IPS DF 4.7 (cell line): ENCODE results near the gene OR52N5.

Experiments used
- DNase-seq: peaks from one replicate; pipeline ENCODE4 v3.0.0-alpha.2; 2013; ENCODE audit warnings: low spot score; ENCODE audit errors: extremely low read depth

The OR52N5 gene

DNA sequence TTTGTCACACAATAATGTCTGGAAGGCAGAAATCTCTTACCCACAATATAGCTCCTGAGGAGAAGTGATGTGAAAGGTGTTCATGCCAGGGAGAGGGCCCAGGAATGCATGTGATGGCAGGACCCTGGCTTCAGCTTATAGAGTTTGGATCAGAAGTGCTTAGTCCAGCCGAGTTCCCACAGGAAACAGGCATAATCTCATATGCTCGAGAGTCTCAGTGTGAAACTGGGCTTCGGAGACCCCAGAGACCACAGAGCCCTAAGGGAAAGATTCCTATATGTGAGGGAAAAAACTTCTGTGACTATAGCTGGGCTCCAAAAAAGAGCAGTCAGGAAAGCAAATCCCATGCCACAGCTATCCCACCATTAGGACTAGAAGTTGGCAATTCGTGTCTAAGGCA, at the start of gene OR52N5:
TSS of gene OR52N5 (minus strand) at position 101 of the 400 bp plus-strand sequence. CDS start 4,721 bp downstream, outside the sequence.
- no peak for DNase-seq

GRCh38 chr11:5831196-5831829, 48.2 kb upstream of the OR52N5 start:
- peak; percentile 14 for DNase-seq

- DNase-seq = no peak
Observed at GRCh38 chr11:5818245-5818886, 35.2 kb upstream of the OR52N5 start.

GRCh38 chr11:5815534-5815933, 32.4 kb upstream of the OR52N5 start:
- DNase-seq = no peak

- DNase-seq = no peak
Observed at GRCh38 chr11:5809905-5810795, 27.0 kb upstream of the OR52N5 start.

GRCh38 chr11:5809122-5809519, 26.0 kb upstream of the OR52N5 start:
- DNase-seq = no peak

DNA sequence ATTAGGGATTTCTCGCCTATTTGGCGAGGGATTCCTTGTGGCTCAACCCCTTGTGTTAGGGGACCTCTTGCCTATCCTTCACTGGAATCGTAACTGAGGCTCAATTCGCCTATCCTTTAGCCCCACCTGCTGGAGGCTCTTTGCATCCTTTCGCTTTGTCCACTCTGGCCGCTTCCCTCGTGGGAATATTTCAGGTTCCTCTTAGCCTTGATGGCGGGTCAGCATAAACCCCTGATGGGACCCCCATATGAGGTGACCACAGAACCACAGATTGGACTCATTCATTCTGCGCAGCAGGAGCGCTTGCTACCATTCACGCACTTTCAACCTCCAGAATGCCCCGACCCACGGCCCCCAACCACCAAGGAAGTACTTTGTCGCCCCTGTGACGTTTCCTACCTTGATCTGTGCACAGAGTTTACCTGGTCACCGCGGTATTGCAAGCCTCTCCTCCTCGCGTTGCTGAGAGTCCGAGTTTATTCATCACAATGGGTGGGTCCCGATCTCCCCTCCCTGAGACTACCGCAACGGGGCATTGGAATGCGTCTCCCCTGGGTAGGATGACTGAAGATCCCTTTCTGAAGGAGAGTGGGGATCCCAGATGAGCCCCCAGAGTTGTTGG, 25.5 kb upstream of the OR52N5 start, which contains the start of gene OR52N2:
TSS of gene OR52N2 (plus strand) at position 425 of the 622 bp plus-strand sequence. CDS start 11,412 bp downstream, outside the sequence.
- DNase-seq = peak; percentile 60

- DNase-seq = peak; percentile 11
Observed at GRCh38 chr11:5807580-5807979, 24.4 kb upstream of the OR52N5 start.

GRCh38 chr11:5803982-5804381, 20.8 kb upstream of the OR52N5 start:
- DNase-seq = no peak

- DNase-seq = no peak
Observed at GRCh38 chr11:5796541-5796940, 13.4 kb upstream of the OR52N5 start.

DNA sequence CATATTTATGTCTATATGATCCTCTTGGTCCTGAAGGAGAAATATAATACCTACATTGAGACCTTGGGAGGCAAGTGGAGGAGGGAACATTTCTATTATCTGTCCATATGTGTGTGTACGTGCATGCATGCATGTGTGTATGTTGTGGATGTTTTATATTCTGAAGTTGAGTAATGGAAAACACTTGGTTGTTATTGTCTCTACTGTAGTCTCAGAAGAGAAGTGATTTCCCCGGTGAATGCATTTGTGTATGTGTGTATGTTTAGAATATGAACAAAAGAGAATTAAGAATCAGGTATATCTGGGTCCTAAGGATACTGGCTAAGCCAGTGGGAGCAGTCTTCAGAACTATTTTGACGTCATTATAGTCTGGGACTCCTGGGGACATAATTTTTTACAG, 8.0 kb upstream of the OR52N5 start, which contains the start of gene OR52N1:
TSS of gene OR52N1 (minus strand) at position 101 of the 400 bp plus-strand sequence. CDS start 2,449 bp downstream, outside the sequence.
- DNase-seq = no peak

GRCh38 chr11:5767056-5767455, 16.1 kb downstream of the OR52N5 start:
- DNase-seq = no peak

- DNase-seq = no peak
Observed at GRCh38 chr11:5753943-5754342, 29.2 kb downstream of the OR52N5 start, which contains the start of gene OR52N4. Gene OR52N4 (plus strand): TSS chr11:5754243. CDS start chr11:5754741, 498 bp downstream.

DNA sequence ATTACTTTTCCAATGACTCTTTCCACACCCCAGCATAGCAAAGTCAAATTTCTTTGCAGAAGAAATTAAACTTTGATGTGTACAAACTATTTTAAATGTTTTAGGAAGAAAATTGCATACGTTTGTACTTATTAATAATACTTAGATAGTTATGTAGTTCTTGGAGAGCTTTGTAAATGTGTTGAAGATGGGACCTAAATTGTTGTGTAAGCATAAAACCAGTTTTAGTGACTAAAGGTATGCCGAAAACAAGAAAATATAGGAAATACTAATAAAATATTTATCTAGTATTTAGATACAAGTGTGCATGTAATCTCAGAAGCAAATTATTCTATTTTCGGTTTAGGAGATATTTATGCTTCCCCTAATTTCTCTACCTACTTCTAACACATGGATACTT, 33.3 kb downstream of the OR52N5 start:
- DNase-seq = no peak

GRCh38 chr11:5746614-5747013, 36.5 kb downstream of the OR52N5 start:
- no peak for DNase-seq

DNA sequence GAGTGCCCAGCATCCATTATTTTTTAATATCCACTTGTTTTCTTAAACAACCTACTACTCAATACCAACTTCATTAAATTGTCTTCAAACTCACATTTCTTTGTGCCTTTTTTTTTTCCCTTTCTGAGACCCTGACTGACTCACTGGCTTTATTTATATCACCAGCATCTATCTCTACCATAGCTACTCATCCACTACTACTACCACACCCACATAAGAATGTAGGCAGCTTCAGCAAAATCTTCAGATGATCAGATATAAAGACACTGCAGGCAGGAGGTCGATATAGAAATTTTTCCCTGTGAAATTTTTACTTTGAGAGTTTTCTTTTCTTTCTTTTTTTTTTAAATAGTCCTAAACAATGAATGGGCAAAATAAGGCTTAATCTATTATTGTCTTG, 44.7 kb downstream of the OR52N5 start:
- DNase-seq = no peak

DNA sequence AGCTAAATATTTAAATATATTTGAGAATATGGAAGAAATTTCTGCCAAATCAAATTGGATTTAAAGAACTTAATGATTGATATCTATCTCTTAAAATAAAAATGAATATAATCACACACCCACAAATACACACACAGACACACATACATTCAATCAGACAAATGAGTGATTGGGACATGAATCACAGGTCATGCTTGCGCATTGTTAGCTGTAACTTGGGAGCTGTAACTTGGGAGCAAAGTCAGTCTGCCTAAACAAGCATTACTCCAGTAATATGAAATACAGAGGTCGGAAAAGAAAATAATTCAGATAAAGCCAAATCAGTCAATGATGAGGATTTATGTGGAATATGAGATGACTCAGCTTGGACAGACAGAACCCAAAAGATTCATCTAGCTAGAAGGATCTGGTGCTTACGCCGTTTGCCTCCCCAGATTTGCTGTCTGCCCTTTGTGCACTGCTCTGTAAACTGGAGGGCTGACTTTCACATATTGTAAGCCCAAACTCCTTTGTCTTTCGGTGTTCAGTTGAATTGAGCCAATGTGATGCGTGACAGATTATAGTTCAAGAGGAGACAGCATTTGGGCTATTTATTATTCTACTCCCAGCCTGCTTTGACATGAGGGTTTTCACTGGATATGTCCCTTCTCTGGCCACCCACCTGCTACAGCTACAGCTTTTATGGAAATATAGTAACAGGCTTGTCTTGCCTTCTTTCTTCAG, 45.3 kb downstream of the OR52N5 start:
- DNase-seq = no peak

DNA sequence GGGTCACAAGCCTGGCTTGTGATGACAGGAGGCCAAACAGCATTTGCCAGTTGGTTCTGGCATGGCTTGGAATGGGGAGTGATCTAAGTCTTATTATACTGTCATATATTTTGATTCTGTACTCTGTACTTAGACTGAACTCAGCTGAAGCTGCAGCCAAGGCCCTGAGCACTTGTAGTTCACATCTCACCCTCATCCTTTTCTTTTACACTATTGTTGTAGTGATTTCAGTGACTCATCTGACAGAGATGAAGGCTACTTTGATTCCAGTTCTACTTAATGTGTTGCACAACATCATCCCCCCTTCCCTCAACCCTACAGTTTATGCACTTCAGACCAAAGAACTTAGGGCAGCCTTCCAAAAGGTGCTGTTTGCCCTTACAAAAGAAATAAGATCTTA, 46.1 kb downstream of the OR52N5 start:
- no peak for DNase-seq

GRCh38 chr11:5736396-5736795, 46.8 kb downstream of the OR52N5 start, which contains the start of gene OR56B1:
Gene OR56B1 (plus strand): TSS chr11:5736448. CDS start chr11:5736517, 69 bp downstream.
- DNase-seq = no peak

DNA sequence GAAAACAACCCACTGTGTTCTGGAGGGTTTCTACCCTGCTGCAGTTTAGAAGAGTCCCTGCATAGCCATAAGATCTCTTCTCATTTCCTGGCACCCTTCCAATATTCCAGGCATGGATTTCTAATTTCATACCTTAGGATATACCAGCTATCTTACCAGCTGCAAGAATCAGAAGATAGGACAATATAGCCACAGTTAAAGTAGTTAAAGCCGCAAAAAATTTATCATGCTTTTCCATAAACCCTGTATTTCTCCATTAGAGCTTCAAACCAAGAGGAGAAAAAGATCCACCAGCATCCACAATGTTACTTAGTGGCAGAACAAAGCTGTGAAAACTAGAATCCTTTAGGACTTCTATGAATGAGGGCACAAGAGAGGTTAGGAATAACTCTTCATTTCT, 55.5 kb downstream of the OR52N5 start:
- no peak for DNase-seq

GRCh38 chr11:5726351-5726750, 56.8 kb downstream of the OR52N5 start:
- DNase-seq = no peak
